GM21529 (cell line): ENCODE measurements around the gene CDH4.

Experiments used
- ATAC-seq: cut with Tn5 transposase; IDR thresholded peaks from one replicate; pipeline ENCODE4 v1.9.1; 2021; ENCODE audit not compliant: unreplicated experiment

CDH4 gene

DNA sequence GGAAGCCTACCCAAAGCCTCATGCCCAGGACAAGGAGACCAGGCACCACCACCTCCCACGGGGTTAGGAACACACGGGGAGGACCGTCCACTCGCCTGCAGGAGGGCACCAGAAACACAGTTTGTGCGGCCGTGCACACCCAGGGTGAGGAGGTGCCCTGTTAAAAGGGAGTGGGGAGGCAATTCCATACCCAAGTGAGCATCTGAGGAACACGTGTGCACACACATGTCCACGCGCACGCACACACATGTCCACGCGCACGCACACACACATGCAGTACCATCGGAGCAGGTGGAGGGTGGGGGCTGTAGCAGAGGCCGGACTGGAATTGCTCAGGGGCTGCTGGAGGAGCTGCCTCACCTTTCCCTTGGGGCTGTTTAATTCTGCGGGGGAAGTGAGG is 554.3 kb downstream of the CDH4 start:
- no peak for ATAC-seq

DNA sequence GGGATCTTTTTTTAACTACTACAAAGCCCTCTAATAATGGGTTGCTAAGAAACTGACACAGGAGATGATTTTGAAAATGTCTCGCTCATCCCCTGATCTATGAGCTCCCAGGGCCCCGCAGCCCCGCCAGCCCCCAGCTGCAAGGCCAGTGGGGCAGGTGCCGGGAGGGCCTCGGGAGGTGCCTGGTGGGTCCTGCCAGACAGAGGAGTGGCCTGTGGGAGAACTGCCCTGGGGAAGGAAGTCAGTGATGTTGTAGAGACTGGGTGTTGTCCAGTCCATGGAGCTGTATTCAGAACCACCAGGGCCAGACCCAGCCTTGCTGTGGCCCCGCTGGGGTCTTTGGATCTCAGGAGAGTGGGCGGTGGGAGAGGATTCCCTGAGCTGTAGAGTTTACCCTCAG is 554.9 kb downstream of the CDH4 start:
- ATAC-seq, result no peak

DNA sequence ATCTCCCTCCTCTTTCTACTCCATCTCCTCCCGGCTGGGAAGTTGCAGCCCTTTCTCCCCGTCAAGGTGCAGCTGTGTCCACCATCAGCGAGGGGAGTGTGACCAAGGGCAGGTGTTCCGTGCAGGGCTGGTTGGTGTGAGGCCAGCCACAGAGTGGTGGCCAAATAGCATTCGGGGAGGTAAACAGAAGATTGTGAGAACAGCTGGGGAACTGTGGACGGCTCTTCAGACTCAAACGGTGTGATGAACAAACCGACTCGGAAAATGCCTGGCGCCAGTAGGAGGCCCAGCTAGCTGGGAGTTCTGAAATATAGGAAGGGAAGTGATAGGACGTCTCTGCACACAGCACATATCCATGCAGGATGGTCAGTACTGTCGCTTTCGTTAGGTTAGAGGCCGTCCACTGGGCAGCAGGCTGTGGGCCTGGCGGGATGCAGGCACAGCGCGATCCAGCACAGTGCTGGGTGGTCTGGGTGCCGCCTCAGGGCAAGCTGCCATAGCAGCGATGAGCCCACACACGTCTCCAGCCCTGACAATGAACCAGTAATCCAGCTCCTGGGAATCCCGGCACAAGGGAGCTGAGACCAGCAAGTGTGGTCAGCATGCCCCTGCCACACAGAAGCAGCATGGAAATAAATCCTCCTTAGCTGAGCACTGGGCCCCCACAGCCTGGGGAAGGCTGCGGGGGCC is 555.6 kb downstream of the CDH4 start:
- ATAC-seq, result no peak

DNA sequence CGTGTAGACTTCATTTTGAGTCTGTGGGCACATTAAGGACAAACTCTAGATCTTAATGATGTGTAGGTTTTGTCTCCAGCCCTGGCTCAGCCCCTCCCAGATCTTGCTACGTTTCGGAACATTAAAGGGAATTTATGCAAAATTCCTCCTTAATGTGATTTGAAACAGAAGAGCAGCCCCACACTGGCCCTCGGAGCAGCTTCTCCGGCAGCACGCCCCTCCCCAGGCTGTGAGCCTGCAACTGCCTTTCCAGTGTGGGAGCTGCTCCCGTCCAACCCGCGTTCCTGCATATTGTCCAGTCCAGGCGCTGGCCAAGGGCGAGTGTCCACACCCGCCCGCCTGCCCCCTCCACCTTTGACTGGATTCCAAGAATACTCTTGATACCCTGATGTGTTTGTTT is 556.4 kb downstream of the CDH4 start:
- no peak for ATAC-seq

DNA sequence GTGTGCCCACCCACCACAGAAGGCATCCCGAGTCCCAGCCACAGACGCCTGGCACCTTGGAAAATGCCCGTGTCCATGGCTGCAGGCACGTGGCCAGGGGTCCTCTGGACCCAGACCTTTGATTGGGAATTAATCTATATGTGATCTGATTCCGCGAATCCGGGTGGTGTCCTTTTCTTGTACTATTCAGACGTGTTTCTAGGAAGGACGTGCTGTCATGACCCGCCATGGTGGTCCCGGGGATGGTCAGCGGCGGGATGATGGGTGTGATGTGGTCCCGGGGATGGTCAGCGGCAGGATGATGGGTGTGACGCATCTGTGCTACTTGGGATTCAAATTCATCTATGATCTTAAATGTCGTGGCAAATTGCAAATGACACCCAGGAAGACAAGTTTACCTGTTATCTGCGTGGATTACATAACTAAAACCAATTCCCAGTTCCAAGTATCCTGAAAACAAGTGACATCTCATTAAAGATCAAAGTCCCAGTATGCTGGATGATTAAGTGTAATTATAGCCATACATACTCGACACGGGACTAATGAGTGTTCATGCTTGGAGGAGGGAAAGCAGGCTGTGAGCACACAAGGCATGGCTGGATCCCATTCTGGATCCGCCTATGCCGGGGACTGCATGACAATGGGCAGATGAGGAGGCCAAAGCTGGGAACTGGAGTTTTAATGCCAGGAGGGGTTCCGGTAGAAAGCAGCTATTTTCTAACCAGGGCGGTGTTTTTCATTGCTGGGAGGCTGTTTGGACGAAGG is 557.1 kb downstream of the CDH4 start:
- no peak for ATAC-seq

DNA sequence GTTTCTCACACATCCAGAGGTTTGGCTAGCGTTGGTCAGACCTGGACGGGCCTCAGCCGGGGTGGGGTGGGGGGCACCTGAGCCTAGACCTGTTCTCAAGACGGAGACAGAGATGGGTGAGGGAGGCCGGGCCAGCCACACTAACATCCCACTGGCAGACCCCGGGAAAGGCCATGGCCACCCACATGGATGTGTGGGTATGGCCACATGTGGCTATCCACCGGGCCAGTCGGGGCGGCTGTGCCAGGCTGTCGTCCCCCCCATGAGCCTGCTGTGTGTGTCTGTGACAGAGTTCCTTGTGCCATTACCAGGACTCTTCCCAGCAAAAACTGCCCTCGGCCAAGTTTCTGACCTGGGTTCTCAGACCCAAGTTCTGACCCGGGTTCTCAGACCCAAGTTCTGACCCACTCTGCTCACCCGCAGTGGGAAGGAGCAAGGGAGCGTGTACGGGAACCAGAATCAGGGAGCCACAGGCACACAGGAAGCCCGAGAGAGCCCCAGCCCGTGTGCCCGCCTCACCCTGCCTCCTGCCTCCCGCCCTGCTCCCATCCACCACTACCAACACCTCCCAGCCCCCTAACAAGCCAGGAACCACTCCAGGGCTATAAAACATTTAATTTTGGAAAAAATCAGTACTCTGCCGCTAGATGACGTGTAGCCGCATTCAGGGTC is 558.1 kb downstream of the CDH4 start:
- no peak for ATAC-seq

DNA sequence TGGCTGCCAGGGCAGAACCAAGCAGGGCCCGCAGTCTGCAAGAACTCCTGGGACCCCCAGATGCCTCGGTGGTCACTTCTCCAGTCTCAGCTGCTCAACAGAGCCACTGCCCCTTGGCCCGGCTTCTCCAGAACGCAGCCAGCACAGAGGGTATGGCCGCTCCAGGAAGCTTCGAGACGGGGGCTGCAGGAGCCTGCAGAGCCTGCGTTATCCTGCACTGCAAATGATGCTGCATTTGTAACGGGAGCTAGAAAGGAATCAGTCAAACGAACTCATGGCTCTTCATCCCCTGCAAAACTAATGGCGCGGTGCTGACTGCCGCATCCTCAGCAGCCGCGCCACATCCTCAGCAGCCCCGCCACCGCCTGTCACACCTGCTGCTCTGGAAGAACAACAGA is 558.7 kb downstream of the CDH4 start:
- no peak for ATAC-seq

DNA sequence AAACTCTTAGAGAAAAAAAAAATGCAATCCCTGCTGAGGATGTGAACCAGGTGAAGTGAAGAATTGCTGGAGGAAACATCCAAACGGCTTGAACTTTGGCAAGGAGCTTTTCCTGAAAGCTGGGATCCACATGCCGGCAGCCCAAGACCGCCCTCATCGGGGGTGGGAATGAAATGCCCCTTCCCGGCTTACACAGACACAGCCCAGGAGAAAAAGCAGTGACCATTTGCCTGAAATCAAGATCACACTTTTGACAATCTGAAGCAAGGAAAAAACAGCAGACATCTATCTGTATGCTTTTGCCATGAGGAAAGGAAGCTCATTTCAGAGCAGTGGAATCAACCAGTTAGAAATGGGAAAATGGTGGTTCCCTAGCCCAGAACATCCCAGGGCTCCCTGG is 559.1 kb downstream of the CDH4 start:
- no peak for ATAC-seq

DNA sequence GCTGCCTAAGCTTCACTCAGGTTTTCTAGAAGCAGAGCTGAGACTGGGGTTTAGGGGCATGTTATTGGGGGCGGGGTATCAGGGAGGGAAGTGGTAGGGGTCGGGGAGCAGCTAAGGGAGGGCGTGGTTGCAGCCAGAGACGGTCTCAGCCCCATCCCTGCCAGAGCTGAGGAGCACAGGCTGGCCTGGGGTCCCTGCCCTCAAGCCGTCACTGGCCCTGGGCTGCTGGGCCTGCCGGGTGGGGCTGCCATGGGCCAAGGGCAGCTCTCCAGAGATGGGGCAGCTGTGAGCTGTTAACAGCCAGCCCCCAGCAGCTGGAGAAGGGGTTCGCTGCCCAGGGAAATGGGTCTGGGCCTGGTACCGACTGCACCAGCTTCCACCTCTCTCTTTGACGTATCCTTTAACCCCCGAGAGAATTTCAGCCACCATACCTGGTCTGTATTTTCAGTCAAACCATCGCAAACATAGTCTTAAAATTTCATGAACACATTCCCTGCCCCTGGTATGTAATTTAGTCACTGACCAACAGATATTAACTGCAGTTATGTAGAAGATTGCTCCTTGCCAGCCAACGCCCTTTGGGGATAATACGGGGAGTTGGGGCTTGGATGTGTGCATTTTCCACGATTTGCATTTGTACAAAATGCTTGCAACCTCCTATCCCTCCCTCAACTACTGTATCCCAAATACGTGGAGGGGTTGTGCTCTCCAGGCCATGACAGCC is 560.2 kb downstream of the CDH4 start:
- ATAC-seq, result no peak

DNA sequence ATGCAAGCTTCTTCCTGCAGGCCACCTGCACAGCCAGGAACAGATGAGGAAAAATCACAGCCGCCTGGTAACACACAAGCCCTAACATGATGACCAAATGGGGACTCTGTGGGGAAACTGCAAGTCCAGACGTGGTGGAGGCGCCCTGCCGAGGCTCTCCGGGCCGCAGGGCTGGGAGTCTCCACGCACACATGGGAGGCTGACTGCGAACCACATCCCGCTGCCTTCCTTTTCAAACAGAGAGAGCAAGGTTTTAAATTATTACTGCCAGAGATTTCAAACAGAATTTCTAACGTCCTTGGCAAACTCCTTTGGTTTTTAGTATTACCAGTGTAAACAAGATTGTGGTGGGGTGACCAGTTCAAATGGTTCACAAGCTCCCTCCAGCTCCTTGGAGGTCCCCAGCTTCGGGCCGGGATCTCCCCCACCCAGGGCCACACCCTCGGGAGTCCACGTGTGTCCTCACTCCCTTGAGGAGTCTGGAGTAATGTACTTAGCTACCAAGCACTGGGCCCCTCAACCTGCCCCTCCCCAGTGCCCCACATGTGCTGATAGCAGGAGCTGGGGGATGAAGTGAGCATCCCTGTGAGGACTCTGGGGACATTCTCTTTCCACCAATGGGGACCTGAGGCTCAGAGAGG is 560.9 kb downstream of the CDH4 start:
- ATAC-seq, result no peak

DNA sequence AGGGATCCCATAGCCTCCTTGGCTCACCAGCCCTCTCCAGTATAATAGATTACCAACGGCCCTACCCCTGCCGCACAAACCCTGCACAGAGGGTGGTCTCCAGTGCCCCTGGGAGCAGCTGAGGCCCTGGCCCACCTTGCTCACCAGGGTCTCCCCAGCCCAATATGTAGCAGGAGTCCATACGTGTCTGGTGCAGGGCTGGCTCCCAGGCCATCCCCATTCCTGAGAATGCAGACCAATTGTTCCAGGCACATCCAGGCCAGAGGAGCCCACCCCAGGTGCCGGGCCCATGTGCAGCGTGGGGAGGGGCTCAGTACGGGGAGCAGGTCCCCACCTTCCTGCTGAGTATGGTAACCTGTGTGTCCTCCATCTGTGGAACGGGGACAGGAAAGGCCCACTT is 561.7 kb downstream of the CDH4 start:
- ATAC-seq, result no peak

DNA sequence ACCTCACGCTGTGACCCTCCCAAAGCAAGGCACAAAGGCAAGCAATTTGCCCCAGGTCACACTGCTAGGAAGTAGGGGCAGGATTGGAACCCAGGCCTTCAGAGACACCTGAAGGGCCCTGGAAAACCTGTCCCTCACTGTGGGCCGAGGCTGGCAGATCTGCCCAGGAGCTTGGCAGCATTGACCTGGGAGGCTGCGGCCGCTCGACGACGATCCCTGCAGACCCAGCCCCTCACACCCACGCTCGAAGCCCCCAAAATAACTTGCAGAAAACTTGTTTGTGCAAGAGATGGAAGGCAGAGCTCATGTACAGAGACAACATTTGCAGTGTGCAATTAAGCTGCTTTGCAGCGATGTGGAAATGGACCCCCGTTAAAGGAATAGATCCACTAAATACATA is 562.2 kb downstream of the CDH4 start:
- ATAC-seq, result no peak

DNA sequence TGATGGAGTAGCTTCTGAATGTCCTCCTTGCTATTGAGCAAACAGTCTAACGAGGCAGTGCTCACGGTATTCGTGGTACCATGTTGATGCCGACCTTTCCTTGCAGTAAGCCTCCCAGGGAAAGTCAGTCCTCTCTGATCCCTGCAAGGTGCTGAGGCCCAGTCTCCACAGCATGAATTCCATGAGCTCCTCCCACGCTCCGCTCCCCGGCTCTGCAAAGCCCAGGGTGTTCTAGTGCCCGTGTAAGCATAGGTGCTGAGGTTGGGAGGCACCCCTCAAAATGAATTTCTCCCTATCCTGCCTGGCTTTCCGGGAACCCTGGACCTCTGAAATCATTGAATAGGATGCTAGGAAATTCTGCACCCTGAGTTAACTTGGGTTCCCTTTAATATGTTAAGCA is 562.7 kb downstream of the CDH4 start:
- no peak for ATAC-seq

DNA sequence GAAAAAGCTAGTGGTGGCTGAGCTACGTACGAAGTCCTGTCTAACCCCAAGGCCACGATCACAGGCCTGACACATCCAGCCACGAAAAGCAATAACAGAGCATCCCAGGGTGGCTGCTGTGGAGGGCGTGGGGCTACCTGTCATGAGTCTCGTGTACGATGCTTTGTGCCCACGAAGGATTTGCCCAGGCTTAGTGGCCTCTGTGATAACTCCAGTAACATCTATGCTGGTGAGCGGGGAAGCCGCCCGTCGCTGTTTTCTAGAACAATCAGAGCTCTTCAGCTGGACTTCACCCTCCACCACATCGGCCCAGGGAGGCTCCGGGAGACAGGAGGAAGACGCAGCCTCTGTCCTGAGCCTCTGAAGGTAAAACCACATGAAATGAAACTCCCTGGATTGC is 563.1 kb downstream of the CDH4 start:
- ATAC-seq, result no peak

DNA sequence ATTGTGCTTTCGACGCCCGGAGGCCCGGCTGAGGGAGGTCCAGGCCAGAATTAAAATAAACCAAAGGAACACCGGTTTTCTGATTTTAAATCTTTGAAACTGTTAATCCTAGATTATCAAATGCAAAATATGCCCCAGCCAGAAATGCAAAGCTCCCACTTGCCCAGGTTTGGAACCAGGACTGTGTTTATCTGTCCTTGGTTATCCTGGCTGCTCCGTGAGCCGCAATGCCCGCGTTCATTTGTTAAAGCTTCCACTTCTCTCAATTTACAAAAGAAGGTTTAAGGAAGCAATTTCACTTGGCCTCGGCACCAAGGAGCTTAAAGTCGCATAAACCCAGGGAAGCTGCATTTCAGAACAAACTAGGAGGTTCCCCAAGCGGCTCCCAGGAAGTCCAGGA is 563.6 kb downstream of the CDH4 start:
- ATAC-seq, result no peak

DNA sequence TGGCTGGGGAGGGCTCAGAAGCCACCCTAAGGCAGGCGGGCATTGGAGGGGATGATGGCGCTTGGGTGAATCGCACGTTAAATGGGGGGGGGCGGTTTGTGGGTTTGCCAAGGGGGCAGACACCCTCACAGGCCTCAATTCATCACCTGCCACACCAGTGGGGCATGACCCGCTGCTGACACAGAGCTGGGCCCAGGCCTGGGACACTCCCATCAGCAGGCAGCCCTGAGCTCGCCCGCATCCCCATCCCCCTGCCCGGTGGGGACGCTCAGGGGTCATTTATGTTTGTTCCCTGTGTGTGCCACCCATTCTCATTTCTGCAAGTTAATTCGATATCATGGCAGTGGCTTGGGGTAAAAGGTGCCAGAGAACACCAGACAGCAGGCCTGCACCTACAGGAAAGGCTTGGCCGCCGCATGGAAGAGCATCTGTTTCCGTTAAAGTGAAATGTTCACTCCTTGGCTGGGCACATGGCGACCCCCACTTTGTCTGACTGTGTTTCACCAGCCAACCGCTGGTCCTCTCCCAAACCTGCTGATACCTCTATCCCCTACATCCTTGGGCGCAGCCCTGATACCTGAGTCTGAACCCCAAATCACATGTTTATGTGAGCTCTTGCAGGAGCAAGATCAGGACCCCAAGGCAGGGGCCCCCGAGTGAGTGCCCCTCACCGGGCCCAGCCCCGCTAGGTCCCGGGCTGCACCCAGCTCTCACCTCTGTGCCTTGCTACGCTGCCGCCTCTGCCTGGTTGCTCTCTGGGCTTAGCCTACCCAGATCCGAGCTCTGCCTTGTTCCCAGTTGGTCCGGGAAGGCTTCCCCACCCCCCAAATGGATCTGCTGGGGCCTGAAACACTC is 564.8 kb downstream of the CDH4 start:
- ATAC-seq, result no peak

DNA sequence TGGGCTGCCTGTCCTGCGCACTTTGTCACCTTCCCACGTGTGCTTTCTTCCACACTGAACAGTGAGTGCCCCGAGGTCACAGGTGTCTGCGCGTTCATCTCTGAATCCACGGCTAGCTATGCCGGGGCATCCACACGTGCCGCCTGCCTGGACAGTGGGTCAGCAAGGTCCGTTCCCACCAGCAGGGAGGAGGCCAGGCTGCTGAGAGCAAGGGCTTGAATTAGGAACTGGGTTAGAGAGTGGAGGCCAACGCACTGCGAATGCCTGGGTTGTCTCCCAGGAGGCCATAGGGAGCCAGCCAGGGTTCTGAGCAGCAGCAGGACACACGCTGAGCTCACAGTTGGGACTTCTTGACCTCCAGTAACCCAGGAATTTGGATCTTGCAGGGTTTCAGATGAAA is 565.5 kb downstream of the CDH4 start:
- no peak for ATAC-seq

DNA sequence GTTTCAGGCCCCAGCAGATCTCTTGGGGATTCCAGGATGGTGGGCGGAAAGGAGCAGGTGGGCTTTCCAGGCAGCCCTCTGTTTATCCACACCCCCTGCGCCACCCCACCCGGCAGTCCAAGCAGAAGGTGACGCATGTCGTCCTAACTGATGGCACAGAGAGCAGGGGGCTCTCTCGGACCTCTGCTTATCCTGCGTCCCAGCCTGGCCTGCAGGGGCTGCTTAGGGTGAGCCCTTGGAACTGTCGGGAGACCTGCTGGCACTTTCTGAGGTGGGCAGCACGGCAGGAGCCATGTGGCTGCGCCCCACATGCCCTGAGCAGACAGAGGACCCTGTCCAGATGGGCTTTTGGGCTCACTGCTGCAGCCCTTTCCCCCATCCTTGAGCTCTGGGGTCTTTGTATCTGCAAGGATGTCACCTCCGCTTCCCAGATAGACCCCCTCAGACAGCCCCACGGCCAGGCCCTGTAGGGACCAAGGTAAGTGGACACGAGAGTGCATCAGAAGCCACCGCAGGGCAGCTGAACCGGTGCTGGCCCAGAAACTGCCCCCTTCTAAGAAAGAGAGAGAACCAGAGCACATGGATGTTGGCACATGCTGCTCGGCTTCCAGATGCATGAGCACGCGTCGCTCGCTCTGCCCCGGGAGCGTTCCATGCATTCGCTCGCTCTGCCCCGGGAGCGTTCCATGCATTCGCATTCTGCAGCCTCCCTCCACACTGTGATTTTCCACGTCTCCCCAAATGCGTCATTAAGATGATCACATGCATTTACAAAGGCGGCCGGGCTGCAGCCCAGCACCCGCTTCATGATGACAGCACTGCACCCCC is 566.9 kb downstream of the CDH4 start:
- ATAC-seq, result no peak

DNA sequence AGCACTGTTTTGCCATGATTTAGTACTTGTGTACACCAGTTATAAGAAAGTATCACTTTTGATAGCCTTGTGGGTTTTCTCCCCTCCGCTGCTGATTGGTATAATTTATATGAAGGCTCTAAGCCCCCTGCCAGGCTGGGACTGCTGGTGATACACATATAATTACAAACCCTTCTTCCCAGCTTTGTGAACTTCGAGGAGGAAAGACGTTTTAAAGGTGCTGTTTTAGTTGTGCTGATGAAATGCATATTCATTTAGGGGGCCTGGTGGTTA is 567.4 kb downstream of the CDH4 start:
- ATAC-seq, result no peak
